ENCODE results near the gene MXRA7. TPM values are rescaled to one million over a fixed set of nuclear protein-coding genes. Genes with fewer than 3 reads are reported as not detected.
"Not testable (repeated sequence)": the region's sequence is repeated elsewhere in the genome, so short reads cannot be mapped to it uniquely, and the experiment has no call there.

MXRA7 gene
- polyA plus RNA-seq, 1 of the 3 experiments (the other 2 are of a cell fraction), result 154 TPM

GRCh38 chr17:76723812-76724211 lies 13.0 kb upstream of the MXRA7 start:
- Histone ChIP-seq H3K27ac (ENCODE audit: low read depth in 2 of 2, low read length in 1 of 2) (no peak overlapping the region), H3K79me2 (ENCODE audit: insufficient read depth) (peaks cover 82% of the 10 kb centered on the region), H3K4me1 (ENCODE audit: control insufficient read depth in 1 of 2, insufficient read depth in 2 of 2, low read depth in 1 of 2, low read length in 1 of 2) (peaks cover 13 to 14% of the 10 kb centered on the region in 2 experiments; a peak in 3 of 4 replicates), H4K20me1 (ENCODE audit: insufficient read depth) (peaks cover 18% of the 10 kb centered on the region; the same call in 1 of the 2 replicates), H3F3A (replicated peaks; ENCODE audit: insufficient read depth) (peaks cover 18% of the 10 kb centered on the region), H3K27me3 (ENCODE audit: insufficient read depth) (no peaks in the 10 kb centered on the region), H3K36me3 (replicated peaks in 1 of 2; ENCODE audit: control insufficient read depth in 1 of 2, insufficient read depth in 2 of 2, low read length in 1 of 2) (peaks cover 43 to 60% of the 10 kb centered on the region in 2 experiments), H3K9me3 (no peaks in the 10 kb centered on the region), H2AFZ (ENCODE audit: low read depth) (no peak overlapping the region), H3K4me2 (peak overlapping the region; percentile 80; the same call in 1 of the 2 replicates), H3K4me3 (ENCODE audit: low read depth in 2 of 2, low read length in 1 of 2) (no peak overlapping the region), H3K9me2 (no peaks in the 10 kb centered on the region), H3K9ac (no peak overlapping the region)
- CTCF ChIA-PET, result interaction anchor here (0.8 to 5.9 kb wide), 6 partner anchors 8 to 333 kb away, joined by 3 to 75 read pairs (median 9); no protein-coding TSS in a partner anchor
- DNase-seq, result no peak
- 96% methylated on average over 9 of the region's 9 CpGs for WGBS (ENCODE audit: low lambda C conversion rate)
- POLR2A ChIA-PET, result interaction anchor here (1.5 kb wide), 1 partner anchor 13 kb away, joined by 3 read pairs; the partner anchor contains the start of gene MXRA7
- no peak for TF ChIP-seq ZBTB33 (IDR thresholded peaks at IDR 0.05; ENCODE audit: borderline replicate concordance, low read depth)
- TF ChIP-seq CTCF (IDR thresholded peaks at IDR 0.05), result no peak
- no peak for TF ChIP-seq EZH2phosphoT487 (IDR thresholded peaks at IDR 0.05; ENCODE audit: borderline replicate concordance, low read depth)
- TF ChIP-seq RFX5 (IDR thresholded peaks at IDR 0.05; ENCODE audit: low read length), result no peak
- no peak for TF ChIP-seq FOXM1 (IDR thresholded peaks at IDR 0.05; ENCODE audit: low read depth)
- no peak for TF ChIP-seq FOXJ3 (CRISPR knock-in tag; IDR thresholded peaks at IDR 0.05)
- no peak for TF ChIP-seq MXI1 (IDR thresholded peaks at IDR 0.05; ENCODE audit: low read depth, low read length)
- TF ChIP-seq EP300 (IDR thresholded peaks at IDR 0.05; ENCODE audit: borderline replicate concordance in 1 of 2, low read depth in 1 of 2, low read length in 1 of 2), result no peak
- TF ChIP-seq CHD2 (IDR thresholded peaks at IDR 0.05; ENCODE audit: low read length, partially characterized antibody), result no peak

GRCh38 chr17:76722977-76723376 lies 12.2 kb upstream of the MXRA7 start:
- H3K9me3 ChIP-seq; H3K4me3 ChIP-seq (ENCODE audit: low read depth in 2 of 2, low read length in 1 of 2); H2AFZ ChIP-seq (ENCODE audit: low read depth); H3K9ac ChIP-seq; POLR2A ChIA-PET; H3K27me3 ChIP-seq (ENCODE audit: insufficient read depth); H3K9me2 ChIP-seq; DNase-seq; H3K27ac ChIP-seq (ENCODE audit: low read depth in 2 of 2, low read length in 1 of 2); H3K4me2 ChIP-seq: not testable (repeated sequence)
- Histone ChIP-seq H4K20me1 (ENCODE audit: insufficient read depth) (peaks cover 18% of the 10 kb centered on the region; the same call in 1 of the 2 replicates), H3F3A (replicated peaks; ENCODE audit: insufficient read depth) (peaks cover 25% of the 10 kb centered on the region), H3K36me3 (replicated peaks in 1 of 2; ENCODE audit: control insufficient read depth in 1 of 2, insufficient read depth in 2 of 2, low read length in 1 of 2) (peaks cover 51 to 69% of the 10 kb centered on the region in 2 experiments), H3K4me1 (ENCODE audit: control insufficient read depth in 1 of 2, insufficient read depth in 2 of 2, low read depth in 1 of 2, low read length in 1 of 2) (peaks cover 13 to 14% of the 10 kb centered on the region in 2 experiments; a peak in 3 of 4 replicates), H3K79me2 (ENCODE audit: insufficient read depth) (peaks cover 74% of the 10 kb centered on the region)
- CTCF ChIA-PET, result interaction anchor here (0.7 to 5.9 kb wide), 7 partner anchors 7 to 334 kb away, joined by 3 to 75 read pairs (median 8); partner anchors contain the start of gene MXRA7
- WGBS (ENCODE audit: low lambda C conversion rate), result 96% methylated on average over 8 of the region's 8 CpGs

Measured in SK-N-SH (cell line).